Panc1 (cell line): ENCODE results near the gene DEAF1. TPM values are rescaled to one million over a fixed set of nuclear protein-coding genes. Genes with fewer than 3 reads are reported as not detected.

Experiments used
- ATAC-seq: fragments of 200-7000 bp; cut with Tn5 transposase; 2 replicates; pipeline ENCODE4 v1.9.1; 2020; ENCODE audit warnings: mild to moderate bottlenecking, moderate library complexity
- BruUV-seq: library from RNA; stranded (reverse); fragments of 400-500 nt; replicated peaks from 2 replicates; lab custom pipeline; 2021; lab: Mats Ljungman, UMichigan
- CTCF ChIA-PET: fragments of 300-600 bp; sonication (Branson Sonifier 250); formaldehyde crosslinking; loops from one replicate; lab custom pipeline; 2022; ENCODE audit warnings: antibody characterized with exemption; lab: Charles Lee
- POLR2A ChIA-PET: fragments of 300-600 bp; sonication (Branson Sonifier 250); formaldehyde crosslinking; loops from one replicate; lab custom pipeline; 2022; ENCODE audit warnings: antibody characterized with exemption; lab: Charles Lee
- DNase-seq: peaks from one replicate; pipeline ENCODE4 v3.0.0-alpha.2; 2010; ENCODE audit warnings: low read depth, low spot score
- H3K27ac ChIP-seq: 2 replicates; pipeline ENCODE4 v1.5.1; 2011; ENCODE audit warnings: mild to moderate bottlenecking, low read length, inconsistent platforms
- H3K27me3 ChIP-seq: fragments of 200-500 bp; sonication (Bioruptor generic); 2 replicates; pipeline ENCODE4 v1.6.0; 2014; ENCODE audit warnings: low read length, inconsistent platforms; ENCODE audit not compliant: control insufficient read depth, insufficient read depth
- H3K36me3 ChIP-seq: fragments of 200-500 bp; sonication (Bioruptor generic); 2 replicates; pipeline ENCODE4 v1.5.1; 2014; ENCODE audit warnings: inconsistent platforms, mild to moderate bottlenecking, low read length, moderate library complexity; ENCODE audit not compliant: control insufficient read depth, insufficient read depth
- H3K4me1 ChIP-seq: 2 replicates; pipeline ENCODE4 v1.5.1; 2011; ENCODE audit warnings: inconsistent platforms, mild to moderate bottlenecking, low read length, moderate library complexity; ENCODE audit not compliant: control insufficient read depth, insufficient read depth
- H3K4me3 ChIP-seq, 2 experiments: 2 replicates each; pipeline ENCODE4 v1.5.1; 2011 to 2012; ENCODE audit warnings: low read depth in 2 of 2, low read length in 2 of 2, mild to moderate bottlenecking in 2 of 2, inconsistent platforms in 1 of 2, moderate library complexity in 1 of 2
- H3K9me3 ChIP-seq: fragments of 200-500 bp; sonication (Bioruptor generic); 2 replicates; pipeline ENCODE4 v1.5.1; 2014; ENCODE audit warnings: low read depth, mild to moderate bottlenecking, inconsistent platforms, low read length, moderate library complexity; ENCODE audit not compliant: control insufficient read depth, insufficient read depth
- CTCF ChIP-seq: fragments of 450-650 bp; IDR thresholded peaks from 2 replicates; pipeline ENCODE4 v1.5.1; 2017; ENCODE audit warnings: mild to moderate bottlenecking
- POLR2AphosphoS5 ChIP-seq: IDR thresholded peaks from 2 replicates; pipeline ENCODE4 v1.6.1; 2012; ENCODE audit warnings: mild to moderate bottlenecking, low read depth, low read length, moderate library complexity
- REST ChIP-seq, 2 experiments: IDR thresholded peaks; 2 replicates each; pipeline ENCODE4 v1.6.1; 2011 to 2012; ENCODE audit warnings: low read depth in 2 of 2, control low read depth in 1 of 2, low read length in 1 of 2, mild to moderate bottlenecking in 1 of 2, moderate library complexity in 1 of 2; ENCODE audit not compliant: insufficient read depth in 1 of 2
- SIN3A ChIP-seq: IDR thresholded peaks from 2 replicates; pipeline ENCODE4 v1.6.1; 2012; ENCODE audit warnings: low read depth, mild to moderate bottlenecking, low read length, moderate library complexity, borderline replicate concordance; ENCODE audit not compliant: insufficient read depth
- TCF7L2 ChIP-seq: IDR thresholded peaks from 2 replicates; pipeline ENCODE4 v1.6.1; 2011; ENCODE audit warnings: mild to moderate bottlenecking, low read depth, low read length, inconsistent platforms
- in situ Hi-C: cut with HindIII; loops from 2 replicates; pipeline ENCODE4 v1.10.0; 2016; ENCODE audit warnings: low sequenced_read_pairs, low pct_unique_long_range_greater_than_20kb
- intact Hi-C: fragments of 100-400 bp; cut with micrococcal nuclease; formaldehyde crosslinking; loops from one replicate; pipeline ENCODE4 v1.10.0; 2022; ENCODE audit not compliant: unreplicated experiment
- total RNA-seq: library from RNA; stranded (reverse); gene quantifications from one replicate; pipeline ENCODE4 v1.2.1, GENCODE V29; 2021; ENCODE audit not compliant: unreplicated experiment

The DEAF1 gene
- total RNA-seq, 1 experiment from 2014 or later, result 105 TPM

- intact Hi-C loops, result no loop called here
- H3K27ac ChIP-seq, result no peak overlapping the region
- no peak overlapping the region for H3K4me3 ChIP-seq
- in situ Hi-C loops, result no loop called here
- ChIA-PET POLR2A (no interaction called here), CTCF (interaction anchor here (0.5 to 0.7 kb wide), 2 partner anchors 48 to 117 kb away, joined by 3 to 5 read pairs; no protein-coding TSS in a partner anchor)
- H3K27me3 ChIP-seq, result no peaks in the 10 kb centered on the region
- H3K4me1 ChIP-seq, result peaks cover 17% of the 10 kb centered on the region
- ATAC-seq (peak; percentile 33), DNase-seq (no peak)
- H3K9me3 ChIP-seq, result no peaks in the 10 kb centered on the region
- H3K36me3 ChIP-seq, result no peaks in the 10 kb centered on the region
- no peak for TF ChIP-seq REST (IDR thresholded peaks at IDR 0.05; ENCODE audit: insufficient read depth in 1 of 2, low read depth in 2 of 2, low read length in 1 of 2)
- TF ChIP-seq TCF7L2, result no peak
- TF ChIP-seq POLR2AphosphoS5, result no peak
- no peak for TF ChIP-seq SIN3A
- TF ChIP-seq CTCF, result no peak
- BruUV-seq, result no TSS peak
These were observed 69.3 kb downstream of the DEAF1 start for GRCh38 chr11:625636-626268.

GRCh38 chr11:624705-625635, 70.1 kb downstream of the DEAF1 start, which contains the start of gene CDHR5:
CDHR5 (minus strand) TSS chr11:624955; CDS start chr11:624902, 53 bp downstream.
- in situ Hi-C loops (no loop called here), intact Hi-C loops (no loop called here)
- H3K27me3 ChIP-seq, result no peaks in the 10 kb centered on the region
- H3K4me3 ChIP-seq, result no peak within 1 kb of the TSS
- CTCF ChIA-PET, result interaction anchor here (0.5 to 0.7 kb wide), 2 partner anchors 49 to 118 kb away, joined by 3 to 5 read pairs; no protein-coding TSS in a partner anchor
- H3K9me3 ChIP-seq, result no peaks in the 10 kb centered on the region
- ATAC-seq (peak; percentile 34), DNase-seq (no peak)
- no peak within 1 kb of the TSS for H3K27ac ChIP-seq
- H3K36me3 ChIP-seq, result no peaks in the 10 kb centered on the region
- POLR2A ChIA-PET, result no interaction called here
- peaks cover 22% of the 10 kb centered on the region for H3K4me1 ChIP-seq
- no peak for TF ChIP-seq CTCF
- no peak for TF ChIP-seq POLR2AphosphoS5
- no peak for TF ChIP-seq SIN3A
- no peak for TF ChIP-seq REST (IDR thresholded peaks at IDR 0.05; ENCODE audit: insufficient read depth in 1 of 2, low read depth in 2 of 2, low read length in 1 of 2)
- no peak for TF ChIP-seq TCF7L2
- BruUV-seq, result no TSS peak
